GM20000 (cell line): Measurements from ENCODE around the gene SIDT1.

ENCODE experiments used
- DNase-seq: peaks from one replicate; pipeline ENCODE4 v3.0.0; 2012; ENCODE audit warnings: low spot score
- TF ChIP-seq, protein P1 (sequence below): IDR thresholded peaks from 2 replicates; pipeline ENCODE4 v1.5.1; 2012; ENCODE audit warnings: mild to moderate bottlenecking, control low read depth; ENCODE audit errors: extremely low read depth, missing control alignments

SIDT1 gene

DNA sequence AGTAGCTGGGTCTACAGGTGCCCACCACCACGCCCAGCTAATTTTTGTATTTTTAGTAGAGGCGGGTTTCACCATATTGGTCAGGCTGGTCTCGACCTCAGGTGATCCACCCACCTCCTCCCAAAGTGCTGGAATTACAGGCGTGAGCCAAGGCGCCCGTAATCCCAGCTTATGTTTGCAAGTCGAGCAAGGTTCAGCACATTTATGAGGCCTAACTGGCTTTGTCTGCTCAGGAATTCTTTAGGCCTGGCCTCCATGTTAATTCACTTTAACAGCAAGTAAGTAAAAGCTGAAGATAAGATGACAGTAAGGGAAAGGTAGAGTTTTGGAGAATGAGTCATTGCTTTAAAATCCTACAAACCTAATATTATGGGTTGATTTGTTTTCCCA, 24.6 kb downstream of the SIDT1 start:
- TF ChIP-seq, protein P1, sequence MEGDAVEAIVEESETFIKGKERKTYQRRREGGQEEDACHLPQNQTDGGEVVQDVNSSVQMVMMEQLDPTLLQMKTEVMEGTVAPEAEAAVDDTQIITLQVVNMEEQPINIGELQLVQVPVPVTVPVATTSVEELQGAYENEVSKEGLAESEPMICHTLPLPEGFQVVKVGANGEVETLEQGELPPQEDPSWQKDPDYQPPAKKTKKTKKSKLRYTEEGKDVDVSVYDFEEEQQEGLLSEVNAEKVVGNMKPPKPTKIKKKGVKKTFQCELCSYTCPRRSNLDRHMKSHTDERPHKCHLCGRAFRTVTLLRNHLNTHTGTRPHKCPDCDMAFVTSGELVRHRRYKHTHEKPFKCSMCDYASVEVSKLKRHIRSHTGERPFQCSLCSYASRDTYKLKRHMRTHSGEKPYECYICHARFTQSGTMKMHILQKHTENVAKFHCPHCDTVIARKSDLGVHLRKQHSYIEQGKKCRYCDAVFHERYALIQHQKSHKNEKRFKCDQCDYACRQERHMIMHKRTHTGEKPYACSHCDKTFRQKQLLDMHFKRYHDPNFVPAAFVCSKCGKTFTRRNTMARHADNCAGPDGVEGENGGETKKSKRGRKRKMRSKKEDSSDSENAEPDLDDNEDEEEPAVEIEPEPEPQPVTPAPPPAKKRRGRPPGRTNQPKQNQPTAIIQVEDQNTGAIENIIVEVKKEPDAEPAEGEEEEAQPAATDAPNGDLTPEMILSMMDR = no peak
- DNase-seq = no peak

DNA sequence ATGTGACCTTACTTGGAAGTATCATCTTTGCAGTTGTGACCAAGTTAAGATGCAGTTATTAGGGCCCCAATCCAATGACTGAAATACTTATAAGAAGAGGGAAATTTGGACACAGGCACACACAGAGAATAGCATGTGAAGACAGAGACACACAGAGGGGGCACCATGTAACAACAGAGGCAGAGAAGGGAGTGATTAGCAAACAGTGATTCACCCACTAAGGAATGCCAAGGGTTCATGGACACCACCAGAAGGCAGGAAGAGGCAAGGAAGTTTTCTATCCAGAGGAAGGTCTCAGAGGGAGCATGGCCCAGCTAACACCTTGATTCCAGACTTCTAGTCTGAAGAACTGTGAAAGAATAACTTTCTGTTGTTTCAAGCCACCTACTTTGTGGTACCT, 25.0 kb downstream of the SIDT1 start:
- TF ChIP-seq, protein P1 = no peak
- DNase-seq = no peak

DNA sequence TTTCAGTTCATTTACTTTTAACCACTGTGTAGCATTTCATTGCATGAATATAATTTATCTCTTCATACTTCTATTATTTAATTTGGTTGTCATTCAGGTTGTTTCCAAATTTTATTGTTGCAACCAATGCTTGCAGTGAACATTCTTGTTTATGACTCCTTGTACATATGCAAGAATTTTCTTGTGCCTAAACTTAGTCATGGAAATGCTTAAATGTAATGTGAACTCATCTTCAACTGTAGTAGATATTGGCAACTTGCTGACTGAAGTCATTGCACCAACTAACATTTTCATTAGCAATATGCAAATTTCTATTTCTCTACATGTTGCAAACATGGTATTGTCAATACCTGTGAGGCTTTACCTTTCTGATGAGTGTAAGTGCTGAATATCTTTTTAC, 26.7 kb downstream of the SIDT1 start:
- no peak for DNase-seq

DNA sequence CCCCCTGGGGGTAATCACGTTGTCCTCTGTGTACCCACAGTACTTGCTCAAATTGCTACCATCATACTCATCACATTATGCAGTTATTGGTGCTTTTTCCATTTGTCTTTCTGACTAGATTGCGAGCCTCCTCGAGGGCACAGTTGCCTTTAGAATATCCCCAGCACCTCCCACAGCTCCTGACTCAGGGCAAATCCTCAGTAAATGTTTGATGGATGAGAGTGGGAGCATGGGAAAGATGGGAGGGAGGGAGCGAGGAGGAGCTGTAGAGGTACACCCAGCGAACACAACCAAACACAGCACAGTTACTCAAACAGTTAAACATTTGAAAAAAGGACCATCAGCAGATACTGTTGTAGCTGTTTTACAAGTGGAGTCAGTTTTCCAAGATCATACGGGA, 27.9 kb downstream of the SIDT1 start:
- no peak for DNase-seq
- TF ChIP-seq, protein P1 = no peak

More for the DNA sequence above, 26.7 kb downstream of the SIDT1 start:
- TF ChIP-seq, protein P1 = no peak

DNA sequence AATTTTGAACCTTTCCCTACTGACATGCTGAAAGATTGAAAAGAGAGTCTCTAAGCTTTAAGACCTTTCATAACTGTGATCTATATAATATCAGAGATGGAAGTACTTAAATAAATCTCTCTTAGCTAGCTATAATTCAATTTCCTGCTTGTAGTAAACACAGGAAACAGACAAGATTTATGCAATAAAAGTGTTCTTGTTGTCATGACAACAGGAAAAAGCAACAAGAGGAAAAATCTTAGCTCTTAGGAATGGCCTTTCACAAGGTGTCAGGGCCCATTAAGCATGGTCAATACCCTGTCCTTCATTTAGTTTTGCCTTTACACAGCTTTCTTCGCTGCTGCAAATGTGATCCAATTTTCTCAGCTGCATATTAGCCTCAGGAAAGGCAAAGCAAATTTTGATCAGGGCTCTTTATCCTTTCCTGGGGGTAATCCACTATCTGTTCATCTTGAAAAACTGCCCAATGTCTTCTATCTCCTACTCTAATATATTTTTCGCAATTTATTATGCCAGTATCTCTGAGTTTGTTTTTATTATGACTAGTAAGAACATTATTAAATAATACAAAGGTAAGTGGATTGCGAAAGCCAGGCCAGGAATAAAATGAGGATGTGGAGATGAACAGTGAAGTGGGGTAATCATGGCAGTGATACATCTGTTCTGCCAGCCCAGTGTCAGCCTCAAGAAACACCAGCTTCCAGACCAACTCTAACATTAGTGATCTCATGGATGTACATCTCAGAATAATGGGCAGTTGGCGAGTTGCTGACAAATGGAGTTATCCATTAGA, 28.7 kb downstream of the SIDT1 start:
- no peak for DNase-seq
- TF ChIP-seq, protein P1 = no peak

DNA sequence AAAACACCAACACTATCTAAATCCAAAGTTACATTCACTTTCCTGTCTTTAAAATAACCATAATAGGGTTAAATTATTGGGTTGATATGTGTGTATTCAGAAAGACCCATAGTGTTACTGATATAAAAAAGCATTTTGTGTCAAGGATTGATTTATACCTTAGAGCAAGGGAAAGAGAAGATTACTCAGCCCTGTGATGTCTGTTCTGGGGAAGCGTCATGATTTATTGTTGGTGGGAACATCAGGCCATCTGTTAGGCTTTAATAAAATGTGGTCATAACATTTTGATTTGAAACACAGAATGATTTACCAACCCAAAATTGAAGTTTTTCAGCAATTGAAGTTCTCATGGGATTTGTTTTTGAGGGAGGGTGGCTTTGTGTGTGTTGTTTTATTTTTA, 33.2 kb downstream of the SIDT1 start:
- TF ChIP-seq, protein P1 = no peak
- DNase-seq = no peak

DNA sequence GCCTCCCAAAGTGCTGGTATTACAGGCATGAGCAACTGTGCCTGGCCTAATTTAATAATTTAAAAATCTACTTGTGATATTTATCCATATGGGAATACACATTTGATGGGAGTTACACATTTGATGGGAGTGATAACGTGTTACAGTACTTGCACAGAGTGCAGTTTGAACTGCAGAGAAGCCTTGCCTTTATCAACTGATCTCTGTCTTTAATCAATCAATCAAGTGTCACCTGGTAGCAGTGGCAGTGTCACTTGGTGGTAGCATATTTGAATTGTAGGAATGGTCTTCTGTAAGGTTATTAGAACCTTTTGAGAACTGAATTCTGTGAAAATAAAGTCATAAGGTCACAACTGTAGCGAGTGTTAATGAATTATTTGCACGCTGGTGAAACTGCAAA, 37.8 kb downstream of the SIDT1 start:
- no peak for DNase-seq
- TF ChIP-seq, protein P1 = no peak
